Suprapubic skin (tissue), 4 donors: ENCODE results near the gene OPN3.

Source experiments
- POLR2A ChIP-seq, 2 donors: fragments of 450-650 bp; IDR thresholded peaks; one replicate each; pipeline ENCODE4 v1.6.1; 2017; ENCODE audit warnings: antibody characterized with exemption in 2 of 2, mild to moderate bottlenecking in 2 of 2, moderate library complexity in 2 of 2
- POLR2AphosphoS5 ChIP-seq, 3 donors: sonication (generic); formaldehyde crosslinking; IDR thresholded peaks; one replicate each; pipeline ENCODE4 v1.6.1; 2017; ENCODE audit warnings: antibody characterized with exemption in 3 of 3
- TF ChIP-seq, protein P1 (sequence below), 2 donors: fragments of 200-600 bp in 1 of 2; fragments of 450-650 bp in 1 of 2; sonication (generic) in 1 of 2; IDR thresholded peaks; one replicate each; pipeline ENCODE4 v1.5.1; 2016 to 2019; ENCODE audit warnings: antibody characterized with exemption in 2 of 2, mild to moderate bottlenecking in 1 of 2, moderate library complexity in 1 of 2

DNA sequence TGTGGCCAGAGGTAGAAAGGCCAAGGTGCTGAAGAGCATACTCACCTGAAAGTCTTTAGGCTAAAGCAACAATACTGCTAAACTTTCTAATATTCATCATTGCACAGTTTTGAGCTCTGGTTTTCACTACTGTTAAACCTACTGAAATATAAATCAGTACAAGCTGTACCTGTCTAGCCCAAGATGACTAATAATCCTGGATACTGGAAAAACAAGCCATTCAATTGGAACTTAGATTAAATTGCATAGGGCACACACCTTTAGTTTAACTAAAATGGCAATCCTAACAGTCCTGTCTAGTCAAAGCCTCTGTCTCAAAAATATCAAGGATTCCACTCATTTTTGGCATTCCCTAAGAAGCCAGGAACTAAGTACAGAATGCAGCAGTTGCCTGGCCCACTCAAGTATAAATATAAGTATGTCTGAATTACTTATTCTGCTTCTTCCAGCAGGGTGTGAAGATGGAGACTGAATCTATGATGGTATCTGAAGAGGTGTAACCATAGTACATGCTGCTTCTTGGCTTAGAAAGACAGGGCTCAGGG lies 3.1 kb downstream of the OPN3 start:
- TF ChIP-seq POLR2A (IDR thresholded peaks at IDR 0.05) (no peak), POLR2AphosphoS5 (IDR thresholded peaks at IDR 0.05) (no peak)
- TF ChIP-seq, protein P1, sequence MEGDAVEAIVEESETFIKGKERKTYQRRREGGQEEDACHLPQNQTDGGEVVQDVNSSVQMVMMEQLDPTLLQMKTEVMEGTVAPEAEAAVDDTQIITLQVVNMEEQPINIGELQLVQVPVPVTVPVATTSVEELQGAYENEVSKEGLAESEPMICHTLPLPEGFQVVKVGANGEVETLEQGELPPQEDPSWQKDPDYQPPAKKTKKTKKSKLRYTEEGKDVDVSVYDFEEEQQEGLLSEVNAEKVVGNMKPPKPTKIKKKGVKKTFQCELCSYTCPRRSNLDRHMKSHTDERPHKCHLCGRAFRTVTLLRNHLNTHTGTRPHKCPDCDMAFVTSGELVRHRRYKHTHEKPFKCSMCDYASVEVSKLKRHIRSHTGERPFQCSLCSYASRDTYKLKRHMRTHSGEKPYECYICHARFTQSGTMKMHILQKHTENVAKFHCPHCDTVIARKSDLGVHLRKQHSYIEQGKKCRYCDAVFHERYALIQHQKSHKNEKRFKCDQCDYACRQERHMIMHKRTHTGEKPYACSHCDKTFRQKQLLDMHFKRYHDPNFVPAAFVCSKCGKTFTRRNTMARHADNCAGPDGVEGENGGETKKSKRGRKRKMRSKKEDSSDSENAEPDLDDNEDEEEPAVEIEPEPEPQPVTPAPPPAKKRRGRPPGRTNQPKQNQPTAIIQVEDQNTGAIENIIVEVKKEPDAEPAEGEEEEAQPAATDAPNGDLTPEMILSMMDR (IDR thresholded peaks at IDR 0.05): no peak
